Measurements from ENCODE around the gene BACH2. TPM values are rescaled to one million over a fixed set of nuclear protein-coding genes. Genes with fewer than 3 reads are reported as not detected.
"Not testable (repeated sequence)": the region's sequence is repeated elsewhere in the genome, so short reads cannot be mapped to it uniquely, and the experiment has no call there.

The BACH2 gene
- total RNA-seq, 2 donors from 2014 or later: 3.0 to 22.9 TPM

DNA sequence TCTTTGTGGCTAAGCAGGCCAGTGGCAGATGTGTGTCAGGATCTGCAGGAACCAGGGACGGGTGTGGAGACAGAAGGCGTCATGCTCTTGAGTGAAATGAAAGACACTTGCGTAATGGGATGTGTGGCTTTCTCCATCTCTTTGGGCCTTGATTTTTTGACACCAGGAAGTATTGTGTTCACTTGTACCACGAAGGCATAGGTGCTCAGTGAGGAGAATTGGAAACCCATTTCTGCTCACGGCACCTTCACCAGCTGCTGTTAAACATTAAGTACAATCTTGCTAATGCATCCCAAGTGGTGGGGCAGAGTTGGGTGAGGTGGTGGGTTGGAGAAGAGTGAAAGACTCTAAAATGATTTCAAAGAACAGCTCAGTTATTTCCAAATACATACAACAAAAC lies 372.4 kb downstream of the BACH2 start:
- H3K36me3 Mint-ChIP-seq (ENCODE audit: low read depth): peaks cover 20% of the 10 kb centered on the region
- no peaks in the 10 kb centered on the region for H3K27me3 Mint-ChIP-seq
- no peak for ATAC-seq (replicated peaks)
- no peaks in the 10 kb centered on the region for H3K9me3 Mint-ChIP-seq
- H3K27ac Mint-ChIP-seq: no peak overlapping the region
- no peak overlapping the region for H3K4me3 Mint-ChIP-seq
- H3K4me1 Mint-ChIP-seq: peaks cover 8% of the 10 kb centered on the region

DNA sequence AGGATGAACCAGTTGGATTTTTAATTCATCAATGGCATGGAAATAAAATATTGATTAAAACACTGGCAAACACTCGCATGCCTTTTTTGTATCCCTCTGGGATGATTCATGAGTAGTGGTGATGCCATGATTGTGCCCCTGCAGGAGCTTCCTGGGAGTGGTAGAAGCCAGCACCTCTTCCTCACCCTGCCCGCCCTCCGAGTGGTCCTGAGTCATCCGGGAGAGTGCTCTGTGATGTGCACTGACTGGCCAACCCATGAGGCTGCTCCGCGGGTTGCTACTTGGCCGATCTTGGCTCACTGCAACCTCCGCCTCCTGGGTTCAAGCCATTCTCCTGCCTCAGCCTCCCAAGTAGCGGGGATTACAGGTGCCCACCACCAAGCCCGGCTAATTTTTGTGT lies 375.0 kb downstream of the BACH2 start:
- no peak for ATAC-seq (replicated peaks)
- peaks cover 10% of the 10 kb centered on the region for H3K9me3 Mint-ChIP-seq
- H3K4me1 Mint-ChIP-seq: peaks cover 2% of the 10 kb centered on the region
- no peak overlapping the region for H3K27ac Mint-ChIP-seq
- H3K36me3 Mint-ChIP-seq (ENCODE audit: low read depth): no peaks in the 10 kb centered on the region
- no peaks in the 10 kb centered on the region for H3K27me3 Mint-ChIP-seq
- no peak overlapping the region for H3K4me3 Mint-ChIP-seq

DNA sequence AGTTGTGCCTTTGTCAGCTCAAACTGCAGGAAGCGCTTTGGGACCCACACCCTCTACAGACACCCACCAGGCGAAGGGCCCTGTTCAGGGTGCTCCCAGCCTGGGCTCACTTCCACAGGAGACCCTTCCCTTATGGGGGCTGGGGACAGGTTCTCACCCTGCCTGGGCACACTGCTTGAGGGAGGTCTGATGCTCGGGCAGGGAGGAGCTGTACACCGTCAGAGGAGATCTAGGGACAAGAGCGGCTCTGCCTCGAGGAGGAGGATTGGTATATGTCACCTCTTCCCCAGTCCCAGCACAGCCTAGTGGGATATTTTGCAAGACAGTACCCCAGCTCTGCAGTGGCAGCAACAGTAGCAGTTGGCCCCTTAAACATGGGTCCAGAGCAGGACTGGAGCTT lies 375.4 kb downstream of the BACH2 start:
- Mint-ChIP-seq H3K9me3 (peaks cover 15% of the 10 kb centered on the region), H3K27ac (no peak overlapping the region), H3K36me3 (ENCODE audit: low read depth) (no peaks in the 10 kb centered on the region), H3K4me3 (no peak overlapping the region), H3K27me3 (peaks cover 5% of the 10 kb centered on the region), H3K4me1 (no peaks in the 10 kb centered on the region)
- no peak for ATAC-seq (replicated peaks)

DNA sequence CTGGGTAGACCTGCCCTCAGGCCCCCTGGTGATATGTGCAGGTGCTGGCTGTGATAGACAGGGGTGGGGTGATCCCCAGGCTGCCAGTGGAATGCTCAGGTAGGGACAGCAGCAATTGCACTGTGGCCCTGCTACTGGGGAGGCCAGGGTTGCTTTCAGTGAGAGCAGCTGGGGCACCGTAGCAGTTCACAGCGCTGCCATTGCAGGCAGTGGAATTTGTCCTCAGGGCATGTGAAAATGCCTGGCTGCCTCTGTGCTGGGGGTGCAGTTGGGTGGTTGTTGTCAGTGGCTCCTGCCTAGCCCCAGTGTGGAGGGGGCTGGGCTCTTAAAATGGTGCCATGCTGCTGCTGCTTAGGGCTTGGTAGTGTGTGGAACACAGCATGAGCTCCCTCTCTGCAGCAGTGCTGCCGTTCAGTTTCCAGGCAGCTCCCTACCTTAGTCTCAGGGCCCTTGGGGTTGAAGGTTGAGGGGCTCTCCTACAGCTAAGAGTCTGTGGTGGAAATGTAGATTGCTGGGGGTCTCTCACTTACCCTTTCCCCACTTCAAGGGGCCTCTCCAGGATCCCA lies 378.8 kb downstream of the BACH2 start:
- Mint-ChIP-seq H3K9me3 (peaks cover 16% of the 10 kb centered on the region), H3K4me1 (no peaks in the 10 kb centered on the region), H3K27ac (no peak overlapping the region), H3K27me3 (peaks cover 5% of the 10 kb centered on the region), H3K36me3 (ENCODE audit: low read depth) (no peaks in the 10 kb centered on the region), H3K4me3 (no peak overlapping the region)
- no peak for ATAC-seq (replicated peaks)

DNA sequence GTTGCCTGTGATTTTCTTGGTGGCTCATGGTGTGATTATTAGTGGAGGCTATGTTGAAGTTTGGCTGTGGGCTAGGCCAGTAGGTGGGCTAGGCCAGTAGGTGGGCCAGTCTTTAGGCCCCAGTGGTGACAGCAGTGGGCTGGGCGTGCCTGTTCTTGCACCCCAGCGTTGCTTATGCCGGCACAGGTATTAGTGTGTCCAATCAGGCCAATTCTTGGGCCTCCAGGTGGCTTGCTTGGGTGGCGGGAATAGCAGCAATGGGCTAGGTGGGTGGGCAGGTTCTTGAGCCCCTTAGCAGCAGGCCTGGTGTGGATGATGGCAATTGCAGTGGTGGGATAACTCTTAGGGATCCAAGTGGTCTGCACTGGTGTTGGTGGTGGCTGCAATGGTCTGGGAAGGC lies 379.4 kb downstream of the BACH2 start:
- H3K9me3 Mint-ChIP-seq: peaks cover 16% of the 10 kb centered on the region
- no peak overlapping the region for H3K27ac Mint-ChIP-seq
- H3K4me1 Mint-ChIP-seq: no peaks in the 10 kb centered on the region
- peaks cover 5% of the 10 kb centered on the region for H3K27me3 Mint-ChIP-seq
- no peak for ATAC-seq (replicated peaks)
- no peak overlapping the region for H3K4me3 Mint-ChIP-seq
- H3K36me3 Mint-ChIP-seq (ENCODE audit: low read depth): no peaks in the 10 kb centered on the region

DNA sequence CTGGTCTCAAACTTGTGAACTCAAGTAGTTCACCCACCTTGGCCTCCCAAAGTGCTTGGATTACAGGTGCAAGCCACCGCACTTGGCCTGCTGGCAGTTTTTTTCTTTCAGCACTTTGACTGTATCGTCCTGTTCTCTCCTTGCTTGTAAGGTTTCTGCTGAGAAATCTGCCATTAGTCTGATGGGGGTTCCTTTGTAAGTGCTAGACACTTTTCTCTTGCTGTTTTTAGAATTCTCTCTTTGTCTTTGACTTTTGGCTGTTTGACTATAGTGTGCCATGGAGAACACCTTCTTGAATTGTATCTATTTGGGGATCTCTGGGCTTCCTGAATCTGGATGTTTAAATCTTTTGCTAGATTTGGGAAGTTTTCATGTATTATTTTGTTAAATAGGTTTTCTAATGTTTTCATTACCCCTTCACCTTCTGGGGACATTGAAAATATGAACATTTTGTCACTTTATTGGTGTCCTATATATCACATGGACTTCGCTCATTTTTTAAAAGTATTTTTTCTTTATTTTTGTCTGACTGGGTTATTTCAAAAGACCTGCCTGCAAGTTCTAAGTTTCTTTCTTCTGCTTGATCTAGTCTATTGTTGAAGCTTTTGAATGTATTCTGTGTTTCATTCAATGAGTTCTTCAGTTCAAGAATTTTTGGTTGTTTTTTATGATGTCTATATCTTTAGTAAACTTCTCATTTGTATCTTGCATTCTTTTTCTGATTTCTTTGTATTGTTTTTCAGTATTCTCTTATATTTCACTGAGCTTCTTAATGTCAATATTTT lies 380.3 kb downstream of the BACH2 start:
- peaks cover 16% of the 10 kb centered on the region for H3K9me3 Mint-ChIP-seq
- no peak for ATAC-seq (replicated peaks)
- no peak overlapping the region for H3K27ac Mint-ChIP-seq
- no peak overlapping the region for H3K4me3 Mint-ChIP-seq
- peaks cover 5% of the 10 kb centered on the region for H3K27me3 Mint-ChIP-seq
- H3K4me1 Mint-ChIP-seq: no peaks in the 10 kb centered on the region
- no peaks in the 10 kb centered on the region for H3K36me3 Mint-ChIP-seq (ENCODE audit: low read depth)

DNA sequence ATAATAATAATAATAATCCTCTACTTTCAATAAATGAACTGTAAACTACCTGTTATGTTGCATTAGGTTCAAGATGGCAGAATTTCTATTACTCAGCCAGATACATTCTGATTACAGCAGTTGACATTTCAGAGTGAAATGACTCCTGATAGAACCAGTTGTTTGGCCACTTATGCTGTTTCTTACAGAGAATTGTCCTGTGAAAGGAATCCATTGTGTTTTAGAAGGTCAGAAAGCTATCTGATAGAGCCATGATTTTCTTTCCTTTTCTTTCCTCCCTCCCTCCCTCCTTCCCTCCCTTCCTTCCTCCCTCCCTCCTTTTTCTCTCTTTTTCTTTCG lies 385.8 kb downstream of the BACH2 start:
- Mint-ChIP-seq H3K9me3 (no peaks in the 10 kb centered on the region), H3K4me1 (no peaks in the 10 kb centered on the region), H3K27ac (no peak overlapping the region), H3K36me3 (ENCODE audit: low read depth) (no peaks in the 10 kb centered on the region), H3K27me3 (no peaks in the 10 kb centered on the region), H3K4me3 (no peak overlapping the region)
- no peak for ATAC-seq (replicated peaks)

DNA sequence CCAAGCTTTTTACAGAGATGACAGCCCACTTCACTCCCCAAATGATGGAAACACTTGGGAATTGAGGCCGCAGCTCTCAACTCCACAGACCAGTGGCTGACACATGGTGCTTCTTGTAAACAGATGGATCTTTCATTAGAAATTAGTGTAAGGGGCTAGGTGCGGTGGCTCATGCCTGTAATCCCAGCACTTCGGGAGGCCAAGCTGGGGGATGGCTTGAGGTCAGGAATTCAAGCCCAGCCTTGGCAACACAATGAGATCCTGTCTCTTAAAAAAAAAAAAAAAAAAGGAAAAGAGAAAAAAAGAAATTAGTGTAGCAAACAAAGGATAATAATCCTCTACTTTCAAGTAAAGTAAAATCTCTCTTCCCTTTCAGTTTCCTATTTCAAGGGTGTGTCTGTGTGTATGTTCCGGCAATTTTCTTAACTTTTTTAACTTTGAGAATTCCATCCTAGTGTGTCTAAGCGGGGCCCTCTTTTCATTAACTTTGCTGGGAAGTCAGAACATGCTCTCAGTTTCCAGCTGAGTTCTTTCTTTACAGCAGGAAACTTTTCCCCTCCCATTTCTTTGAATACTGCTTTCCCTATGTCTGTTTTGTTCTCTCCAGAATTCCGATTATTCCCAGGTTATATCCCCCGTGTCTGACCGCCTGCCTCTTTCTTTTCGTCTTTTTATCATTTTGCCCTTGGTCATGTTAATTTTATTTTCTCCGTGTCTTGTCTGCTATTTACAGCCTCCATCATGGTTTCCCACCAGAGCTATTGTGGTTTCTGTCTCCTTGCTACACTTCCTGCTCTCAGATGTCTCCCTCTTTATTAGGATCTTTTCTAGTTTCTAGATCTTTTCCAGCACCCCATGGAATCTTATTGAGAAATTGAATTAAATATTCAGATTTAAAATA lies 386.4 kb downstream of the BACH2 start:
- not testable (repeated sequence) for H3K9me3 Mint-ChIP-seq; H3K27ac Mint-ChIP-seq; H3K4me1 Mint-ChIP-seq; H3K4me3 Mint-ChIP-seq; H3K27me3 Mint-ChIP-seq; ATAC-seq (replicated peaks); H3K36me3 Mint-ChIP-seq (ENCODE audit: low read depth)

DNA sequence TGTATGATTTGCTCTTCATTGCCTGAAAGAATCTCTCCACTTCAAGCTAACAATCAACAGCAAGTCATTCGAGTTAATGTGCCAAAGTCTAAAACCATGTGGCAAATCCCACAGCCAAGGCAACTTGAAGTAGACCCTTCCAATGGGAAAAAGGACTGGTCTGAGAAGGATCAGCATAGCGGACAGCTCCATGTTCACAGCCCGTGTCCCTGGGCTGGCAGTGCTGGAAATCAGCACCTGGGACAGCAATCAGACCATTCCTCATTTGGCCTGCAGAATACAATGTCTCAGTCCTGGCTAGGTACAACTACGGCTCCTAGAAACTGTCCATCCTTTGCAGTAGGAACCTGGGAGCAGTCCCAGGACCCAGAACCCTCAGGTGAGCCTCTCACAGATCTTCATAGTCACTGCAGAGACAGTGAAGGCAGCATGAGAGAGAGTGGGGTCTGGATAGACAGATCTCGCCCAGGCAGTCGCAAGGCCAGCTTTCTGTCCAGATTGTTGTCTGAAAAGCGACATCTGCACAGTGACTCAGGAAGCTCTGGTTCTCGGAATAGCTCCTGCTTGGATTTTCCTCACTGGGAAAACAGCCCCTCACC lies 401.3 kb downstream of the BACH2 start:
- no peaks in the 10 kb centered on the region for H3K4me1 Mint-ChIP-seq
- peaks cover 47% of the 10 kb centered on the region for H3K27me3 Mint-ChIP-seq
- H3K27ac Mint-ChIP-seq: no peak overlapping the region
- H3K36me3 Mint-ChIP-seq (ENCODE audit: low read depth): no peaks in the 10 kb centered on the region
- no peak overlapping the region for H3K4me3 Mint-ChIP-seq
- ATAC-seq (replicated peaks): no peak
- no peaks in the 10 kb centered on the region for H3K9me3 Mint-ChIP-seq

DNA sequence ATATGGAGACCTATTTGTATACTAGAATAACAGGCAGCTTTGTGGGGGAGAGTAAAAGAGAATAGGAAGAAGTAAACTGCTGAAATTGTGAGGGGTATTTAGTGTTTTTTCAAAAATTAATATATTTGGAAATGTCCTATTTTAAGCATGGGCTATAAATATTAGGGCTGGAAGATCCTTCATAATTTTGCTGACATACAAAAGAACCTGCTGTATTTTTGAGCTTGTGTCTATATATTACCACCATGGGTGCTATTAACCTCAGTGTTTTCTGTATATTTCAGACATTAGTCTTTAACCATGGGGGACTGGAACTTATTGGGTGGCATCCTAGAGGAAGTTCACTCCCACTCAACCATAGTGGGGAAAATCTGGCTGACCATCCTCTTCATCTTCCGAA lies 402.5 kb downstream of the BACH2 start, which contains the start of gene GJA10:
Gene GJA10 (plus strand): TSS at position 301 of the 400 bp plus-strand sequence. CDS start 0 bp downstream, at position 301.
- Mint-ChIP-seq H3K27ac (no peak within 1 kb of the TSS), H3K27me3 (peaks cover 43% of the 10 kb centered on the region), H3K4me3 (no peak within 1 kb of the TSS), H3K9me3 (no peaks in the 10 kb centered on the region), H3K4me1 (no peaks in the 10 kb centered on the region), H3K36me3 (ENCODE audit: low read depth) (no peaks in the 10 kb centered on the region)
- ATAC-seq (replicated peaks): no peak

DNA sequence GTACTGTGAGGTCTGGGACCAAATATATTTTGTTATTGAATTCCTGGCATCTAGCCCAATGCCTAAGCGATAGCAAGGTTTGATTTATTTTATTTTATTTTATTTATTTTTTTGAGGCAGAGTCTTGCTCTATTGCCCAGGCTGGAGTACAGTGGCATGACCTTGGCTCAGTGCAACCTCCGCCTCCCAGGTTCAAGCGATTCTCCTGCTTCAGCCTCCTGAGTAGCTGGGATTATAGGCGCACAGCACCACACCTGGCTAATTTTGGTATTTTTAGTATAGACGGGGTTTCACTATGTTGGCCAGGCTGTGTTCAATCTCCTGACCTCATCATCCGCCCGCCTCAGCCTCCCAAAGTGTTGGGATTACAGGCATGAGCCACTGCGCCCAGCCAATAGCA lies 404.1 kb downstream of the BACH2 start:
- peaks cover 45% of the 10 kb centered on the region for H3K27me3 Mint-ChIP-seq
- not testable (repeated sequence) for H3K36me3 Mint-ChIP-seq (ENCODE audit: low read depth); H3K4me3 Mint-ChIP-seq; H3K9me3 Mint-ChIP-seq; H3K4me1 Mint-ChIP-seq; H3K27ac Mint-ChIP-seq; ATAC-seq (replicated peaks)

DNA sequence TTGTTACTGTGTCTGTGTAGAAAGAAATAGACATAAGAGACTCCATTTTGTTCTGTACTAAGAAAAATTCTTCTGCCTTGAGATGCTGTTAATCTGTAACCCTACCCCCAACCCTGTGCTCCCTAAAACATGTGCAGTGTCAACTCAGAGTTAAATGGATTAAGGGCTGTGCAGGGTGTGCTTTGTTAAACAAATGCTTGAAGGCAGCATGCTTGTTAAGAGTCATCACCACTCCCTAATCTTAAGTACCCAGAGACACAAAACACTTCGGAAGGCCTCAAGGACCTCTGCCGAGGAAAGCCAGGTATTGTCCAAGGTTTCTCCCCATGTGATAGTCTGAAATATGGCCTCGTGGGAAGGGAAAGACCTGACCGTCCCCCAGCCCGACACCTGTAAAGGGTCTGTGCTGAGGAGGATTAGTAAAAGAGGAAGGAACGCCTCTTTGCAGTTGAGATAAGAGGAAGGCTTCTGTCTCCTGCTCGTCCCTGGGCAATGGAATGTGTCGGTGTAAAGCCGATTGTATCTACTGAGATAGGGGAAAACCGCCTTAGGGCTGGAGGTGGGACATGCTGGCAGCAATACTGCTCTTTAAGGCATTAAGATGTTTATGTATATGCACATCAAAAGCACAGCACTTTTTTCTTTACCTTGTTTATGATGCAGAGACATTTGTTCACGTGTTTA lies 405.7 kb downstream of the BACH2 start:
- not testable (repeated sequence) for H3K4me3 Mint-ChIP-seq, H3K9me3 Mint-ChIP-seq
- peaks cover 37% of the 10 kb centered on the region for H3K27me3 Mint-ChIP-seq

DNA sequence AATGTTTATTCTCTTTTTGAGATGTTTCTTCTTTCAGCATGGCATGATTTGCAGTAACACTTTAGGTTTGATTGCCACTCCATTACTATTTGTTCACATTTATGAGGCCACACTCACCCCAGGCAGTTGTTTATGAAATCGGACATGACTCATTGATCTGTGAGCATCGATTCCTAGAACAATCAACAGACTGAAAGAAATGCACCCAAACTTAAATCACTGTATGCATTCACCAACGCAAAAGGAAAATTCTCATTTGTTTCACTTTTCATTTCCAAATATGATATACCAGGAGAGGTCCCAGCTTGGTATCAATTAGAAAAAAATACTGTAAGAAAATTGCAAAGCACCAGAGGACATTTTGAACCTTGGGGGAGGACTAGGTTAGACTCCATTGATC lies 407.8 kb downstream of the BACH2 start:
- Mint-ChIP-seq H3K4me1 (peaks cover 5% of the 10 kb centered on the region), H3K9me3 (no peaks in the 10 kb centered on the region), H3K4me3 (peak overlapping the region; percentile 47), H3K27me3 (peaks cover 24% of the 10 kb centered on the region), H3K36me3 (ENCODE audit: low read depth) (no peaks in the 10 kb centered on the region), H3K27ac (no peak overlapping the region)
- peak; percentile 88 for ATAC-seq (replicated peaks)

More for the DNA sequence above, 405.7 kb downstream of the BACH2 start:
- not testable (repeated sequence) for H3K27ac Mint-ChIP-seq; H3K36me3 Mint-ChIP-seq (ENCODE audit: low read depth); H3K4me1 Mint-ChIP-seq; ATAC-seq (replicated peaks)

DNA sequence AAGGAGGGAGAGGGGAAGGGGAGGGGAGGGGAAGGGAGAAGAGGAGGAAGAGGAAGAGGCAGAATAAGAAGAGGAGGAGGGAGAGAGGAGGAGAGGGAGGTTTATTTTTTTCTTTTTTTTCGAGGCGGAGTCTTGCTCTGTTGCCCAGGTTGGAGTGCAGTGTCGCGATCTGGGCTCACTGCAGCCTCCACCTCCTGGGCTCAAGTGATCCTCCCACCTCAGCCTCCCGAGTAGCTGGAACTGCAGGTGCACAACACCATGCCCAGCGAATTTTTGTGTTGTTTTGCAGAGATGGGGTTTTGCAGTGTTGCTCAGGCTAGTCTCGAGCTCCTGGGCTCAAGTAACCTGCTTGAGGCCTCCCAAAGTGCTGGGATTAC lies 408.5 kb downstream of the BACH2 start:
- Mint-ChIP-seq H3K36me3 (ENCODE audit: low read depth) (no peaks in the 10 kb centered on the region), H3K4me1 (peaks cover 5% of the 10 kb centered on the region), H3K27ac (no peak overlapping the region), H3K27me3 (peaks cover 17% of the 10 kb centered on the region), H3K9me3 (no peaks in the 10 kb centered on the region), H3K4me3 (no peak overlapping the region)
- no peak for ATAC-seq (replicated peaks)

All from activated T-helper 17 cell treated with anti-CD3 and anti-CD28 coated beads, Interleukin-2, amount 50 U/mL, for 72 hours (primary cell).